Right cardiac atrium (tissue), 5 donors: Measurements from ENCODE around the gene CPXM1. TPM values are rescaled to one million over a fixed set of nuclear protein-coding genes. Genes with fewer than 3 reads are reported as not detected.

Source experiments
- ATAC-seq, 2 donors: fragments of 200-7000 bp; cut with Tn5 transposase; one replicate each; pipeline versions ENCODE4 v1.8.0 to v1.9.1; 2020; ENCODE audit warnings: moderate library complexity in 2 of 2, mild to moderate bottlenecking in 1 of 2
- DNase-seq, 3 donors: peaks; one replicate each; pipeline ENCODE4 v3.0.0-alpha.2; 2020
- H3K27ac ChIP-seq: one replicate; pipeline ENCODE4 v1.5.1; 2013; ENCODE audit warnings: mild to moderate bottlenecking, low read length, control low read depth, moderate library complexity
- H3K27me3 ChIP-seq: one replicate; pipeline ENCODE4 v1.6.1; 2013; ENCODE audit not compliant: control insufficient read depth, insufficient read depth
- H3K4me1 ChIP-seq: one replicate; pipeline ENCODE4 v1.6.1; 2013; ENCODE audit warnings: low read length; ENCODE audit not compliant: control insufficient read depth, insufficient read depth
- H3K4me3 ChIP-seq: one replicate; pipeline ENCODE4 v1.5.1; 2013; ENCODE audit warnings: low read length, control low read depth
- H3K9me3 ChIP-seq: one replicate; pipeline ENCODE4 v1.6.1; 2013; ENCODE audit warnings: low read length; ENCODE audit not compliant: control insufficient read depth
- whole genome bisulfite sequencing: extraction: QIAGEN DNeasy Blood & Tissue Kit; methylation state at CpG from one replicate; pipeline ENCODE4 v1.1.7; 2013; 5-methylcytosine and 5-hydroxymethylcytosine counted together
- intact Hi-C, 4 donors: fragments of 100-400 bp; cut with DNase I; formaldehyde crosslinking; loops; one replicate each; pipeline versions ENCODE4 v1.11.0 to v1.14.0; 2022 to 2023
- long read RNA-seq, 4 donors: library from polyadenylated mRNA; unstranded; transcript quantifications; one replicate each; pipeline ENCODE4 v2.0.0, GENCODE V29; 2020 to 2021
- polyA plus RNA-seq: library from polyadenylated mRNA; stranded (reverse); fragments of 200-250 nt; gene quantifications from one replicate; pipeline ENCODE4 v1.2.3, GENCODE V29; 2013
- total RNA-seq, 4 donors: library from RNA; stranded (reverse); fragmentation: NEBNext Ultra II Directional; extraction: Animal tissue kit (Norgen Biotek cat#: 25700); gene quantifications; one replicate each; pipeline ENCODE4 v1.2.1, GENCODE V29; 2021
- donor health status: healthy with polysubstance abuse.
- donor health status: DM: no; HTN: yes; CAD: no.
- donor health status: DM: no; HTN: no; CAD: no.
- donor health status: DM: no; HTN: yes; CAD: no; lungs with severe emphysema.
- donor health status: DM: yes; HTN: yes; CAD: no.

The CPXM1 gene
- 1 to 10 TPM in 2 of 4 donors, under 1 TPM in 2; 0.53 to 3.0 (median 1.1) TPM for total RNA-seq
- 1.3 TPM for polyA plus RNA-seq
- long read RNA-seq, donor 1, transcript CPXM1-201 (14 exons, 2,391 nt), result major isoform, 5 of 7 reads
- long read RNA-seq, donor 1, partial matches to known transcripts, result 1 of 7 reads
- long read RNA-seq, donor 1, other reads (novel, unspliced or antisense), result 1 of 7 reads
- long read RNA-seq, donor 2, partial matches to known transcripts, result 0 of 1 reads
- long read RNA-seq, donor 2, other reads (novel, unspliced or antisense), result 1 of 1 reads
- long read RNA-seq, donor 3, partial matches to known transcripts, result 0 of 3 reads
- long read RNA-seq, donor 3, other reads (novel, unspliced or antisense), result 2 of 3 reads
- long read RNA-seq, donor 4, partial matches to known transcripts, result 0 of 1 reads
- long read RNA-seq, donor 4, other reads (novel, unspliced or antisense), result 1 of 1 reads

DNA sequence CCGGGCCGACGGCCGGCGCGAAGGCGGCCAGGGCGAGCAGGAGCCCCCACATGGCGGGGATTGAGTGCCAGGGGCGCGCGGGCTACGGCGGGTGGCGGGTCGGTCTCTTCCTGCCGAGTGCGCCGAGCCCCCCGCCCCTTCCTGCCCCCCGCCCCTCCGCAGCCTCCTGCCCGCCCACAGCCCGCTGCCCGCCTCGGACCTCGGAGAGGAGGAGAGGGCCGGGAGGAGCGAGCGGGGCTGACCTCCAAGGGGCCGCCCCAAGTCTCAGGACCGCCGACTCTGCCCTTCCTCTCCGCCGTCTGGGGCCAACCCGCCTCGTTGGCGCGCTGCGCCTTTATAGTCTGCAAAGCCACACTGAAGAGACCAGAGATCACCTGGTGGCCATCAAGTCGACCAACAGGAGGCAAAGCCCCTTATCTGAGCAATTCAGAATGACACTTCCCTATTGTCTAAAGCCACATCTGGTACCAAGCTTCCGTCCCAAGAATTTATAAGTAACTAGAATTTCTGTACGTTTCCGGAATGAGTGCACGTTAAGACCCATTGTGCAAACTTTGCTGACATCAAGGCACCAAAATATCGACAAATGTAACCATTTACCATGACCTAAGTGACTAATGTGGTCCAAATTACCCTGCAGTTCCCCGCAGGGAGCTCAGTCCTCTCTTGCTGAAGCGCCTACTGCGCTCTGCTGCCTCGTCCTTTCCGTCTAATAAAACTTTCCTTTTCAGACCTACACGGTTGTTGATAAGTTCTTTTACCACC is at the start of gene CPXM1:
CPXM1 (minus strand) TSS at position 107 of the 765 bp plus-strand sequence; CDS start at position 52, 55 bp downstream.
- intact Hi-C loops, result no loop called here
- no peaks in the 10 kb centered on the region for H3K4me1 ChIP-seq
- H3K27me3 ChIP-seq, result no peaks in the 10 kb centered on the region
- 1% methylated on average over 51 of the region's 52 CpGs for WGBS
- no peaks in the 10 kb centered on the region for H3K9me3 ChIP-seq
- no peak for DNase-seq
- no peak within 1 kb of the TSS for H3K27ac ChIP-seq
- peak; percentile 32 to 45 for ATAC-seq
- H3K4me3 ChIP-seq, result peak within 1 kb of the TSS; percentile 9

DNA sequence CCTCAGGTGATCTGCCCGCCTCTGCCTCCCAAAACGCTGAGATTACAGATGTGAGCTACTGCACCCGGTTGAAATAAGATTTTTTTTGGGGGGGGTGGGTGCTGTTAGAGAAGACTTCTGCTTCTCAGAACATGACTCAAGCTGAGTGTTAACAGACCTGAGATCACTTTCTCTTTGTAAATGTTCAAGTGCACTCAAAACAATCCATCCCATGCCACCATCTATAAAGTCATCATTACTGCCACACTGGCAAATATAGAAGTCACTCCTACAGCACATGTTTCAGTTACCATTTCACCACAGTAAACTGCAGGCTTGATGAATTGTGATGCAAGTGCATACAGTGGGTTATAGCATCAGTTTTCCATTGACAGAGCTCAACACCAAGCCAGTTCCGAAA is 49.1 kb upstream of the CPXM1 start:
- intact Hi-C loops, result no loop called here
- H3K4me3 ChIP-seq, result no peak overlapping the region
- H3K9me3 ChIP-seq, result no peaks in the 10 kb centered on the region
- H3K4me1 ChIP-seq, result no peaks in the 10 kb centered on the region
- no peaks in the 10 kb centered on the region for H3K27me3 ChIP-seq
- DNase-seq (no peak), ATAC-seq (no peak)
- WGBS, result 90% methylated on average over 4 of the region's 4 CpGs
- H3K27ac ChIP-seq, result no peak overlapping the region

GRCh38 chr20:2847802-2848201 is 47.4 kb upstream of the CPXM1 start:
- Histone ChIP-seq H3K27me3 (no peaks in the 10 kb centered on the region), H3K4me3 (no peak overlapping the region), H3K4me1 (no peaks in the 10 kb centered on the region), H3K27ac (no peak overlapping the region), H3K9me3 (no peaks in the 10 kb centered on the region)
- ATAC-seq (no peak), DNase-seq (no peak)
- intact Hi-C loops, result no loop called here
- WGBS, result 93% methylated on average over 4 of the region's 4 CpGs

GRCh38 chr20:2846698-2847097 is 46.3 kb upstream of the CPXM1 start:
- Histone ChIP-seq H3K4me3 (no peak overlapping the region), H3K9me3 (no peaks in the 10 kb centered on the region), H3K27me3 (no peaks in the 10 kb centered on the region), H3K4me1 (no peaks in the 10 kb centered on the region), H3K27ac (no peak overlapping the region)
- no peak for DNase-seq
- intact Hi-C loops, result no loop called here
- ATAC-seq, result no peak
- WGBS, result 81% methylated on average over 5 of the region's 5 CpGs

- WGBS, result 89% methylated on average over 2 of the region's 2 CpGs
- DNase-seq, result no peak
- Histone ChIP-seq H3K27ac (no peak overlapping the region), H3K4me3 (no peak overlapping the region), H3K4me1 (no peaks in the 10 kb centered on the region), H3K9me3 (no peaks in the 10 kb centered on the region), H3K27me3 (no peaks in the 10 kb centered on the region)
- ATAC-seq, result no peak
- intact Hi-C loops, result no loop called here
Observed at GRCh38 chr20:2845607-2846006, 45.2 kb upstream of the CPXM1 start.

DNA sequence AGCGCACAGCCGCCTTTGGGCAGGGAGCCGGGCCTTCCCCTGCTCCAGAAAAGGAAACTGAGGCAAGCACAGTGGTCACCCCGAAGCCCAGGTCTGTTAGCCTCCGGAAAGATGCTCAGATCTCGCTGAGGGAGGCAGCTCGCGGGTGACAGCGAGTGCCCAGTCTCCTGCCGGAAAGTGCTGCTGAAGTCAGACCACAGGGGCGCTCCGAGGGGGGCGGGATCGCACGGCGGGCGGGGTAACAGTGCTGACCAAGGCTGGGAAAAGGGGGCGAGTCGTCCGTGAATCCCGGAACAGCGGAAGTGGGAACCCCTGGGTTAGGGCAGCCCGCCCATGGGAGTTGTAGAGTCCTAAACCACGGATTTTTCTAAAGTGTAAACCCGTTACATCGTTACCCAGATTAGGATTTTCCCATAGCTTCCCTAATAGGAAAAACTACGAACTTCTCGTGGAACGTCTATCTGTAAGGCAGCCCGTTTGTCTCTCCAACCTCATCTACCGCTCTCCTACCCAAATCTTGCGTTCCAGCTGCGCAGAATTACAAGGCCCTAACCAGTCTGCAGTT is 40.6 kb upstream of the CPXM1 start:
- WGBS, result 4% methylated on average over 33 of the region's 33 CpGs
- H3K4me1 ChIP-seq, result no peaks in the 10 kb centered on the region
- intact Hi-C loops, result no loop called here
- peak overlapping the region; percentile 89 for H3K4me3 ChIP-seq
- no peaks in the 10 kb centered on the region for H3K9me3 ChIP-seq
- H3K27me3 ChIP-seq, result no peaks in the 10 kb centered on the region
- H3K27ac ChIP-seq, result peak overlapping the region; percentile 31
- ATAC-seq (peak; percentile 70 to 85), DNase-seq (peak; percentile 86 to 88 (median 87))

GRCh38 chr20:2840138-2840966 is 39.9 kb upstream of the CPXM1 start, which contains the start of the genes PCED1A and VPS16:
PCED1A (minus strand) TSS chr20:2840655; CDS start chr20:2839912, 743 bp downstream.
VPS16 (plus strand) TSS chr20:2840745; CDS start chr20:2840775, 30 bp downstream.
- Histone ChIP-seq H3K4me3 (peak within 1 kb of the TSS; percentile 89), H3K27ac (peak within 1 kb of the TSS; percentile 91), H3K4me1 (no peaks in the 10 kb centered on the region), H3K9me3 (no peaks in the 10 kb centered on the region), H3K27me3 (no peaks in the 10 kb centered on the region)
- ATAC-seq (peak; percentile 99), DNase-seq (peak; percentile 91 to 96 (median 96))
- intact Hi-C loops, result no loop called here
- 3% methylated on average over 98 of the region's 98 CpGs for WGBS

- no peak overlapping the region for H3K27ac ChIP-seq
- WGBS, result 82% methylated on average over 21 of the region's 21 CpGs
- no peaks in the 10 kb centered on the region for H3K4me1 ChIP-seq
- H3K27me3 ChIP-seq, result no peaks in the 10 kb centered on the region
- DNase-seq, result no peak
- no peaks in the 10 kb centered on the region for H3K9me3 ChIP-seq
- peak overlapping the region; percentile 89 for H3K4me3 ChIP-seq
- intact Hi-C loops, result no loop called here
- no peak for ATAC-seq
Observed at GRCh38 chr20:2839732-2840137, 39.3 kb upstream of the CPXM1 start.

- H3K4me1 ChIP-seq, result no peaks in the 10 kb centered on the region
- intact Hi-C loops, result no loop called here
- DNase-seq (no peak), ATAC-seq (no peak)
- no peaks in the 10 kb centered on the region for H3K9me3 ChIP-seq
- H3K27ac ChIP-seq, result no peak overlapping the region
- no peak overlapping the region for H3K4me3 ChIP-seq
- 94% methylated on average over 15 of the region's 15 CpGs for WGBS
- H3K27me3 ChIP-seq, result no peaks in the 10 kb centered on the region
Observed at GRCh38 chr20:2838847-2839671, 38.6 kb upstream of the CPXM1 start.
